GM10248 (cell line): ENCODE results near the gene GSTO2.

Source experiments
- CTCF ChIA-PET: fragments of 300-600 bp; sonication (Branson Sonifier 250); formaldehyde crosslinking; extraction: SDS; loops from one replicate; lab custom pipeline; 2021; ENCODE audit warnings: antibody characterized with exemption; lab: Yijun Ruan, JAX
- POLR2A ChIA-PET: fragments of 350-650 bp; sonication (Branson Sonifier 250); formaldehyde crosslinking; extraction: SDS; loops from one replicate; lab custom pipeline; 2020; ENCODE audit warnings: antibody characterized with exemption; lab: Yijun Ruan, JAX
- DNase-seq: peaks from one replicate; pipeline ENCODE4 v3.0.0; 2012; ENCODE audit errors: extremely low spot score
- TF ChIP-seq, protein P1 (sequence below): IDR thresholded peaks from 2 replicates; pipeline ENCODE4 v1.5.1; 2012; ENCODE audit warnings: mild to moderate bottlenecking, low read depth; ENCODE audit errors: extremely low read depth, missing control alignments, control extremely low read depth

Gene GSTO2

DNA sequence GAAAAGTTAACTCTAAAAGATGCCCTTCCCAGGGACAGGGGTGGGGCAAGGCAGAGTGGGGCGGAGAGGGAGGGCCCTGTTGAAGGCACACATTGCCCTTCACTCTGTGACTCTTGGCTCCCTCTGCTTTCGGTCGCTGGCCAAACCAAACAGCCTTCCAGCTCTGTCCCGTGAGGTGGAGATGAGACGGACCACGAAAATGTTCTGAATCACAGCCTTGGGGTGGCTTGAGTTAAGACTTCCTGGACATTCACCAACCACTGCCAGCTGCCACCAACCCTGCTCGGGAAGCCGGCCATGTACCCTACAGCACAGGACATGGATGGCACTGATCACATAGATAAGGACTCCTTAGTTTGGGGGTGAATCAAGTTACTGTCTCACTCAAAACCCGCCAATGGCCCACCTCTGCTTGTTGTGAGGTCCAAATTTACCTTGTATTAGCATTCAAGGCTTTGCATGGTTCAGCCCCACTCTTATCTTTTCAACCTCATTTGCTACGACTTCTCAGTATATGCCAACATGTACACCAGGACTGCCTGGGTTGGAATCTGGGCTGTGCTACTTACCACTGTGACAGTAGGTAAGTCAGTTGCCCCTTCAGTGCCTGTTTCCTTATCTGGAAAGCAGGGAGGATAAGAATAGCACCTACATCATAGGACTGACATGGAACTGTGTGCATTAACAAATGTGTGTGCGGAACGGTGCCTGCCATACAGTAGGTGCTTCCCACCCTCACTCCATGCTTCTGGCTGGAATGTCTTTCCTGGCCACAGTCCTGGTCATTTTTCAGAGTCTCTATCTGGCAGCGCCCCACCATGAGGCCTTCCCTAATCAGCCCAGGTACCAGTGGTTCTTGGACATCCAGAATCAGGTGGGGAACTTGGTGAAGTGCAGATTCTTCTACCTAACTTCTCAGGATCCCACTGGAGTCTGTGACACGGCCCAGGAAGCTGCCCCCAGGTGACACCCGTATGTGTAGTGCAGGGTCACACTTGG, 41.3 kb downstream of the GSTO2 start:
- TF ChIP-seq, protein P1, sequence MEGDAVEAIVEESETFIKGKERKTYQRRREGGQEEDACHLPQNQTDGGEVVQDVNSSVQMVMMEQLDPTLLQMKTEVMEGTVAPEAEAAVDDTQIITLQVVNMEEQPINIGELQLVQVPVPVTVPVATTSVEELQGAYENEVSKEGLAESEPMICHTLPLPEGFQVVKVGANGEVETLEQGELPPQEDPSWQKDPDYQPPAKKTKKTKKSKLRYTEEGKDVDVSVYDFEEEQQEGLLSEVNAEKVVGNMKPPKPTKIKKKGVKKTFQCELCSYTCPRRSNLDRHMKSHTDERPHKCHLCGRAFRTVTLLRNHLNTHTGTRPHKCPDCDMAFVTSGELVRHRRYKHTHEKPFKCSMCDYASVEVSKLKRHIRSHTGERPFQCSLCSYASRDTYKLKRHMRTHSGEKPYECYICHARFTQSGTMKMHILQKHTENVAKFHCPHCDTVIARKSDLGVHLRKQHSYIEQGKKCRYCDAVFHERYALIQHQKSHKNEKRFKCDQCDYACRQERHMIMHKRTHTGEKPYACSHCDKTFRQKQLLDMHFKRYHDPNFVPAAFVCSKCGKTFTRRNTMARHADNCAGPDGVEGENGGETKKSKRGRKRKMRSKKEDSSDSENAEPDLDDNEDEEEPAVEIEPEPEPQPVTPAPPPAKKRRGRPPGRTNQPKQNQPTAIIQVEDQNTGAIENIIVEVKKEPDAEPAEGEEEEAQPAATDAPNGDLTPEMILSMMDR = no peak
- no peak for DNase-seq
- ChIA-PET CTCF (interaction anchor here (1.3 to 8.3 kb wide), 5 partner anchors 17 to 38 kb away, joined by 4 to 215 read pairs (median 61); partner anchors contain the start of gene ITPRIP), POLR2A (no interaction called here)

GRCh38 chr10:104311184-104311720, 42.3 kb downstream of the GSTO2 start:
- TF ChIP-seq, protein P1 = no peak
- CTCF ChIA-PET = interaction anchor here (0.8 to 4.4 kb wide), 6 partner anchors 8 to 43 kb away, joined by 3 to 57 read pairs (median 4); partner anchors contain the start of gene CFAP58
- POLR2A ChIA-PET = no interaction called here
- no peak for DNase-seq

- ChIA-PET POLR2A (no interaction called here), CTCF (interaction anchor here (1.0 to 5.6 kb wide), 6 partner anchors 9 to 39 kb away, joined by 3 to 57 read pairs (median 10); partner anchors contain the start of genes CFAP58 and ITPRIP)
- DNase-seq = no peak
- TF ChIP-seq, protein P1 = no peak
These were observed 45.9 kb downstream of the GSTO2 start for GRCh38 chr10:104314591-104315485.

DNA sequence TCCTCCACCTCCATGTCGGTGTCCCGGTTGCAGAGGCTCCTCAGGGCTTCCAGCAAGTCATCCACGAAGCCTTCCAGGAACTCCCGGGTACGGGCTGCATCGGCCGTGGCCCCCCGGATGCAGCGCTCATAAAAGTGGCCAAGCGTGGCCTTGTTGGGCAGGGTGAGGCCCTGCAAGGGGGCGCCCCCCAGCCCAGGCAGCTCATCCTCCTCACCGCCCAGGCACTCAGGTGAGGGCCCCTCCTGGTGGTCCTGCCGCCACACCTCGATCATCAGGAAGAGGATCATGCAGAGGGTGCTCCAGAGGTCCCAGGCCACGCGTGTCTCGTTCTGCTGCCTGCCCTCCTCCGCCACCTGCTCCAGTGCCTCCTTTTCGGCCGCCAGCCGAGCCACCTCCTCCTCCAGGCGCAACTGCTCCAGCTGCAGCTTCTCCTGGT, 46.5 kb downstream of the GSTO2 start:
- ChIA-PET POLR2A (no interaction called here), CTCF (interaction anchor here (1.7 to 5.6 kb wide), 3 partner anchors 9 to 38 kb away, joined by 6 to 50 read pairs (median 13); partner anchors contain the start of gene CFAP58)
- TF ChIP-seq, protein P1 = no peak
- no peak for DNase-seq

- no peak for DNase-seq
- ChIA-PET POLR2A (no interaction called here), CTCF (interaction anchor here (1.1 to 5.6 kb wide), 4 partner anchors 10 to 37 kb away, joined by 3 to 50 read pairs (median 10); partner anchors contain the start of gene CFAP58)
- TF ChIP-seq, protein P1 = no peak
These were observed 47.5 kb downstream of the GSTO2 start for GRCh38 chr10:104316321-104317099.
